ENCODE data around the gene LDLRAD3.

The LDLRAD3 gene

DNA sequence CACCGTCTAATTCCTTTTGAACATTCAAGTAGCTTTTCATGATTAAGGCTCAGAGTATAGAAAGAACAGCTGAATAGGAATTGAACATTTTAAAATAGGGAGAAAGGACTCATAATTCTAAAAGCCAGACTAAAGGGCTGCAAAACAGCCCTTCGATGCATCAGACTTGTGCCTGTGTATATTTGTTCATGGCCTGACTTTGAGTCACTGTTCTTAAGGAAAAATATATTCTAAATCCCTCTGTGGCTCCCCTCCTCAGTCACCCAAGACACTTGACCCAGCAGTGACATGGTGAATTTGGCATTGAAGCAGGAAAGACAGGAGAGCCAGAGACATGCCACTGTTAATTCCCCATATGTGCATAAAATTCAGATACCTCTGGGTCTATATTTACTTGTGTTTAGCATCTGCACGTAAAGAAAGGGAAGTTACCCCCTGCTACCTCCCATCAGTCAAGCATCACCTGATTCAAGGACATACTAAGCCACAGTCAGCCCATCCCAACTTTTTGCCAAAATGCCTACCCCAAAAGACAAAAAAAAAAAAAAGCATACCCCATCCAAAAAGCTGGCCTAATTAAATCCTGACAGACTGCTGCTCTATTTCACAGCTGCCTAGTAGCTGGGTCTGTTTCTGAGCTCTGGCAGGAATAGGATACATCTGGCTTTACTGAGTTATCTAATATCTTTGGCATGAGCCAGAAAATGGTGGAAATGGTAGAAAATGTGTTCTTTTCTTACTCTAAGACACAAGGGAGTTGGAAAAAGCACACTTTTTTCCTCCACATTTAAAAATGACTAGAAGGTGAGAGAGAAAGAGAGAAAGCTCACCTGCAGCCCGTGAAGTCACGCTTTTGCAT is 251.9 kb downstream of the LDLRAD3 start:
- in situ Hi-C loops (cut with MboI; ENCODE audit: low sequenced_read_pairs) = no loop called here

GRCh38 chr11:36196411-36196998 is 252.6 kb downstream of the LDLRAD3 start:
- in situ Hi-C loops (cut with MboI; ENCODE audit: low sequenced_read_pairs) = no loop called here

DNA sequence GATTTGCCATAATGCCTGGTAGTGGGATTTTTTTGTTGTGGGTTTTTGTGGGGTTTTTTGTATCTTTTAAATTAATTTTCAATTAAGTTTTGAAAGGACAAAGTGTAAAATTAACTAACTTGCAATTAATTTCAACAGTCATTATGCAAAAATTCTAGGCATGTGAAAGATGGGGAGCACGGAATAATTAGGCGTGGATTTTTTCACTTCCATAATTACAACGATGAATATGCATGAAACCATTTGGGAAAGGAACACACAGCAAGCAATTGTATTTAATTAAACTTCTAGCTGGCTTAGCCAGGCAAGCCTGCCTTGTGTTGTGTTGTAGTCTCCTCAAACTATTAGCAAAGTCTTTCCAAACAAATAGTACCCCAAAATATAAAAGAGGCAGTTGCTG is 257.5 kb downstream of the LDLRAD3 start:
- in situ Hi-C loops (cut with MboI; ENCODE audit: low sequenced_read_pairs) = no loop called here

GRCh38 chr11:36205536-36205935 is 261.7 kb downstream of the LDLRAD3 start:
- in situ Hi-C loops (cut with MboI; ENCODE audit: low sequenced_read_pairs) = no loop called here

GRCh38 chr11:36210529-36210928 is 266.7 kb downstream of the LDLRAD3 start:
- in situ Hi-C loops (cut with MboI; ENCODE audit: low sequenced_read_pairs) = no loop called here

- in situ Hi-C loops (cut with MboI; ENCODE audit: low sequenced_read_pairs) = no loop called here
Measured at GRCh38 chr11:36211761-36212430, 268.0 kb downstream of the LDLRAD3 start.

GRCh38 chr11:36212564-36213392 is 268.9 kb downstream of the LDLRAD3 start:
- in situ Hi-C loops (cut with MboI; ENCODE audit: low sequenced_read_pairs) = no loop called here

- in situ Hi-C loops (cut with MboI; ENCODE audit: low sequenced_read_pairs) = no loop called here
Measured at GRCh38 chr11:36213393-36213840, 269.6 kb downstream of the LDLRAD3 start.

DNA sequence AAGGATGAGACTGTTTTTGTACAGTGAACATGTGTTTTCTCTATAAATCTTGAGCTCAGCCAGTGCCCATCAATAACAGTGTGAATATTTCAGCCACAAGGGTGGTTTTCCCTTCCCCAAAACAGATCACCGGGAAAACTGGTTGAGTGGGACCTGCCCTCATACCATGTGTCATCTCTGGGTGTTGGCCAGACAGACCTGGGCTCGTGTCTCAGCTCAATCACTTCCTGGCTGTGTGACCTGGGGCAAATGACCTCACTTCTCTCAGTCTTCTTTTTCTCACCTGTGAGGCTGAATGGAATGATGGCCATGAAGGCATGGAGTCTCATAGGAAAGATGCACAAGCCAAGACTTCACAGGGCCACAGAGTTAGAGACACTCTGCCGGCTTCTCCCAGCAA is 270.6 kb downstream of the LDLRAD3 start:
- in situ Hi-C loops (cut with MboI; ENCODE audit: low sequenced_read_pairs) = no loop called here

DNA sequence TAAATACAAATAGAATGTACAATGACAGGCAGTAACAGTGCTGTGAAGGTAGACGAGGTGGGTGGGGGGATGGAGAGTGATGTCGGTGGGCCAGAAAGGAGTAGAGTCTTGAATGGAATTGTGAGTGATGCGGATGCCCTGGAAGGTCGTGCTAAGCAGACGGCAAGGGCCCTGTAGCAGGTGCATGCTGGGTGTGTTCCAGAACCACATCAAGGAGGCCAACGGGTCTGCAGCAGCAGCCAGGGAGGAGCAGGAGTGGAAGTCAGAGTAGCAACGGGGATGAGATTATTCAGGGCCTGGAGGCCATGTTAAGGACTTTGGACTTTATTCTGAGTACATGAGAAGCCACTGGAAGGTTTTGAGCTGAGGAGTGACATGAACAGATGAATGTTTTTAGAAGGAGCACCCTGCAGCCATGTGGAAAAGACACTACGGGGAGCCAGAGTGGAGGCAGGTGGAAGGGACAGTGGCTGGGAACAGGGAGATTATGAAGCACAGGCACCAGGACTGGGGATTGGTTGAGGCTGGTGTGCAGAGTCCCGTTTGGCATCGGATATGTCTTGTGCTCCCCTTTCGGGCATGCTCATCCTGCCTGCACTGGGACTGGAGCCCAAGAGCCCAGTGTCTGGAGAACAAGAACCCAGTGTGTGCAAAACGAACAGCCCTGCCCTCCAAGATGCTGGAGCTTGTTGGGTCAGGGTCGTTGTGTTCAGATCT is 271.3 kb downstream of the LDLRAD3 start:
- in situ Hi-C loops (cut with MboI; ENCODE audit: low sequenced_read_pairs) = no loop called here

DNA sequence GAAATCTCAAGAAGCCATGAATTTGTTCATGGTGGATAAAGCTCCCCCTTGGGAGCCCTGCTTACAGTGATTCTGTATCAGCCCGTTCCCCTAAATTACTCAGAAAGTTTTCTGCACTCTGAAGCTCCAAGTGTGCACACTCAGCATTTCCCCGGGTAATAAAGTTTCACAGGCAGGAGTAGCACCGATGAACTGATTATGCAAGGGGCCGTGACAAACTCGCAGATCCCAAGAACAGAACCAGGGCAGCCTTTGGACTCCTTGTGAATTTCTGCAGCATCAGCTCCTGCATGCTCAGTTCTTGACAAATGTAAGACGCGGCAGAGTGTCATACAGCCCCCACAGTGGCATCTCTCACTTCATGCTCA is 271.8 kb downstream of the LDLRAD3 start:
- in situ Hi-C loops (cut with MboI; ENCODE audit: low sequenced_read_pairs) = no loop called here

DNA sequence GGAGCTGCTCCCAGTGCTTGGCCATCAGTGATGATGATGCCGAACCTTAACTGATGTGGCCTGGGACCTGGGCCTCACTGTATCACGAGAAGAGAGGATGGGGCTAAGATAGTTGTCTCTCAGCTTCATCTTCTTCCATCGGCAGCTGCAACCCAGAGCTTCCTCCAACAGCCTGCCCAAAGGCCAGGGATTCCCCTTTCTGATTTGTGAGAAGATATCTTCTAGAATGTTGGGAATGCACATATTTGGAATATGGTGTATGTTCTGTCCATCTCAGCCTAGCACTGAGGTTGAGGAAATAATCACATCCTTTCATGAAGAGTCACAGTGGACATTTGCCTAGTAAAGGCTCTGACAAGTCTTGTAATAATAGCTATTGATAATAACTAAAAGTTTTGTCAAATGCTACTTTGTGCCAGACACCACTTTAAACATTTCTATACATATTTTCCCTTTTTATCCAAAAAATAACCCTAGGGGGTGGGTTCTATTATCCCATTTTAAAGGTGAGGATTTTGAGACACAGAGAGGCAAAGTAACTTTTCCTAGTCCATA is 272.3 kb downstream of the LDLRAD3 start:
- in situ Hi-C loops (cut with MboI; ENCODE audit: low sequenced_read_pairs) = no loop called here

DNA sequence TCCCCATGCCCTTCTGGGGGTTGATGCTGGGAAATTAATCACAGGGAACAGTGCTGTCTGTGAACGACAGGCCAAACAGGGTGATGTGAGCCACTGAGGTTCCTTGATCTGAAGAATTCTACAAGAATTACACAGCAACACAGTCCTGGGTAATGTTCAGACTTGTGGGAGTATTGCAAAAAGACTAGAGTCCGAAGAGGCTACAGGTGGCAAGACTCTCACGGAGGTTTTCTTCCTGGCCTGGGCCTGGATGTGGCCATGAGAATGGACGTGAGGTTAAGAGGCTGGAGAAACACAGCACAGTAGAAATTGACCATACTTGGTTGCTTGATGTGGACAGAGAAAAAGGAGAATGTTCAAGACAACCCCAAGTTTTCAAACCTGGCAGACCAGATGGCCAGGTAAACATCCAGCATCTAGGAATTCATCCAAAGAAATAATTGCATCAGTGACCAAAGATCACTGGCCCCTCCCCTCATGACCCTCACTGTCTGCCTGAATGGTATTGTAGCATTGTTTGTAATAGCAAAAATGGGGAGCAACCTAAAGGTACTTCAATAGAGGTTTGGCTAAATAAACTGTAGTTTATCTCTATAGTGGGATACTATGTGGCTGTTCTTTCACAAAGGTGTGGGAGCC is 274.5 kb downstream of the LDLRAD3 start:
- in situ Hi-C loops (cut with MboI; ENCODE audit: low sequenced_read_pairs) = no loop called here

GRCh38 chr11:36219996-36220395 is 276.1 kb downstream of the LDLRAD3 start:
- in situ Hi-C loops (cut with MboI; ENCODE audit: low sequenced_read_pairs) = no loop called here

DNA sequence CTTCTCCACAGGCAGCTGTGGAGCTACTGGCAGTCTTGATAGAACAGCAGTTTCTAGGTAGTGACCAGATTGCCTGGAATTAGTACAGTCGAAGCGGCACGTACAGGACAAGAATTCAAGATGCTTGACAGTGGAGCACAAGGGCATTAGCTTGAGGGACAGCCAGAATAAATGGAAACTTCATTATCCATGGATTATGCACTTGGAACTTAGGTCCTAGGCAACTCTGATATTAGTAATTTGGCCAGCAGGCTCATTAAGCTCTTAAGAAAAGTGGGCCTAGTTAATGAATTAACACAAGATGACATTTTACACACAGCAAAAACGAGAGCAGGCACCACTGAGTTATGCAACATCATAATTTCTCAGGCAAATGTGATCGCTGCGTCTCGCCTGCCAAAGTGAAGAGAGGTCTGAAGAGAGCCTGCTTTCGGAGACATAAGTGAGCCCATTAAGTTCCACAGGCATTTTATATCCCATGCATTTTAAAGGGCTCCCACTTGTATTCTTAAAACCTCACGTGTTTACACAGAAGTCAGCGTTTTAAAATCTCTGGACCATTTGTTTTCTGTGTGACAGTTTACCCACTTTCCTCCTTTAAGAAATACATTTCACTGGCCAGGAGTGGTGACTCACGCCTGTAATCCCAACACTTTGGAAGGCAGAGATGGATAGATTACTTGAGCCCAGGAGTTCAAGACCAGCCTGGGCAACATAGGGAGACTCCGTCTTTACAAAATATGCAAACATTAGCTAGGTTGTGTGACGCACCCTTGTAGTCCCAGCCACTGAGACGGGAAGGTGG is 279.2 kb downstream of the LDLRAD3 start:
- in situ Hi-C loops (cut with MboI; ENCODE audit: low sequenced_read_pairs) = no loop called here

DNA sequence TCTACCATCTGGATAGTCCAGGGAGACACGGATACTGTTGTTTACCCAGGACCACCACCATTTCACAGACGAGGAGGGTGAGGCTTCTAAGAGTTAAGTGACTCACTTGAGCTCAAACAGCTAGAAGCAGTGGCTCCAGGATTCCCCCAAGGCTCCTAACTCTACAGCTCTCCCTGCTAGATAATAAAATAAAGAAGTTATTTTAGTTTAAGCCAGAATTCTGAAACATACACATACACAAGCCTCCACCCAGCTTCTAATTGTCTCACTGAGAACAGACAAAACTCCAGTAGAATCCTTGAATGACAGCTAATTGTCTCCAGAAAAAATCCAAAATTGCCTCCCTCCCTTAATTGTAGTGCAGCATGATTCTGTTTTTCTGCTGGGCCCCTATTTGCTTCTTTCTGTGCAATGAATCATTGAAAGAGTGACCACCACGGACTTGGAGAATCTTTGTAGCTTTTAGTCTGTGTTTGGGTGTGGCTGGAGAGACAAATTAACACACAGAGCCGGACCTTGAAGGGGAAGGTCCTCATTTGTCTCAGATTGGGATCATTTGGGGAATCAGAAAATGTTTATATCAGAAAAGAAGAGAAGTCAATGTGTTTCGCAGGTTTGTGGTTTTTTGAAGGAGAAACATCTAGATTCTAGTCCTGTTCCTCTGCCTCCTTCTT is 280.5 kb downstream of the LDLRAD3 start:
- in situ Hi-C loops (cut with MboI; ENCODE audit: low sequenced_read_pairs) = no loop called here

DNA sequence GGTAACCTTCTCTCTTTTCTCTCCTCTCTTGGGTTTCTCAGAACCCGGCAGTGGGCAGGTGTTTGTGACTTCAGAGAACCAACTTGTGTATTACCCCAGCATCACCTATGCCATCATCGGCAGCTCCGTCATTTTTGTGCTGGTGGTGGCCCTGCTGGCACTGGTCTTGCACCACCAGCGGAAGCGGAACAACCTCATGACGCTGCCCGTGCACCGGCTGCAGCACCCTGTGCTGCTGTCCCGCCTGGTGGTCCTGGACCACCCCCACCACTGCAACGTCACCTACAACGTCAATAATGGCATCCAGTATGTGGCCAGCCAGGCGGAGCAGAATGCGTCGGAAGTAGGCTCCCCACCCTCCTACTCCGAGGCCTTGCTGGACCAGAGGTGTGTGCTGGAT is 283.2 kb downstream of the LDLRAD3 start:
- in situ Hi-C loops (cut with MboI; ENCODE audit: low sequenced_read_pairs) = no loop called here

DNA sequence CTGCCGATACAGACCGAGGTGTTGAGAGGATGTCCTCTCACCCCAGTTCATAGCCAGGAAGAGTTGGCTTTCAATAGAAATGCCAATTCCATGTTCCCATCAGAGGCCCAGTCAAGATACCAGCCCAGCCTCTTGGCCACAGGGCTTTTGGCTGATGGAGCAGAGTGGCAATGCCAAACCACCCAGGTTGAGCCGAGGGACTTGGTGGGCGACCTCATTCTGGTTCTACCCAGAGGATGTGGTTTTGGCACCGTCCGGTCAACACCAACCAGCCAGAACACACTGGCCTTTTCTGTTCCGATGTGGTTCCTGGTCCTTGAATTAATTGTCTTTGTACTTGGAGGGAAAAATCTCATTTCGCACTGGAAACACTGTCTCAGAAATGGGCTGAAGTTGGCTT is 284.8 kb downstream of the LDLRAD3 start:
- in situ Hi-C loops (cut with MboI; ENCODE audit: low sequenced_read_pairs) = no loop called here
